GM12873 (cell line): ENCODE data around the gene KAZALD1.

Experiments
- TF ChIP-seq, protein P1 (sequence below): IDR thresholded peaks from 2 replicates; pipeline ENCODE4 v1.5.1; 2012; ENCODE audit warnings: low read depth, mild to moderate bottlenecking, moderate library complexity, low read length, control low read depth; ENCODE audit not compliant: insufficient read depth; ENCODE audit errors: missing control alignments

The KAZALD1 gene

DNA sequence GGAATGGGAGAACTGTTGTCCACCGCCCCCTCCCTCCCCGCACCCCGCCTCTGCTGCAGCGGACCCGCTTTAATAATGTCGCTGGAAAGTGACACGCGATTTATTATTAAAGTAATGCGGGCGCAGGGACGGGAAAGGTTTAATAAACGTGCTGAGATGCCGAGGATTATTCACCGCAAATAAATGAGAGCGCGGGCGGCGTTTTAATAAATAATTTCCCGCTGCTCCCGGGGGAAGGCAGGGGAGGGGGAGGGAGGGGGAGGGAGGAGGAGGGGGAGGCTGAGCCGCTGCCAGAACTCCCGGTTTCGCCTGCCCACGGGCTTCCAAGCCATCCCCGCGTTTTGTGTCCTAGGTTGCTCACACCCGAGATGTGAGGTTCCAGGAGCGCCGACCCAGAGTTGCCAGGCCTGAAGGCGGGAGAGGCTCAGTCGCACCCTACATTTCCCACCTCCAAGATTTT is 5.1 kb downstream of the KAZALD1 start:
- TF ChIP-seq, protein P1, sequence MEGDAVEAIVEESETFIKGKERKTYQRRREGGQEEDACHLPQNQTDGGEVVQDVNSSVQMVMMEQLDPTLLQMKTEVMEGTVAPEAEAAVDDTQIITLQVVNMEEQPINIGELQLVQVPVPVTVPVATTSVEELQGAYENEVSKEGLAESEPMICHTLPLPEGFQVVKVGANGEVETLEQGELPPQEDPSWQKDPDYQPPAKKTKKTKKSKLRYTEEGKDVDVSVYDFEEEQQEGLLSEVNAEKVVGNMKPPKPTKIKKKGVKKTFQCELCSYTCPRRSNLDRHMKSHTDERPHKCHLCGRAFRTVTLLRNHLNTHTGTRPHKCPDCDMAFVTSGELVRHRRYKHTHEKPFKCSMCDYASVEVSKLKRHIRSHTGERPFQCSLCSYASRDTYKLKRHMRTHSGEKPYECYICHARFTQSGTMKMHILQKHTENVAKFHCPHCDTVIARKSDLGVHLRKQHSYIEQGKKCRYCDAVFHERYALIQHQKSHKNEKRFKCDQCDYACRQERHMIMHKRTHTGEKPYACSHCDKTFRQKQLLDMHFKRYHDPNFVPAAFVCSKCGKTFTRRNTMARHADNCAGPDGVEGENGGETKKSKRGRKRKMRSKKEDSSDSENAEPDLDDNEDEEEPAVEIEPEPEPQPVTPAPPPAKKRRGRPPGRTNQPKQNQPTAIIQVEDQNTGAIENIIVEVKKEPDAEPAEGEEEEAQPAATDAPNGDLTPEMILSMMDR = no peak

DNA sequence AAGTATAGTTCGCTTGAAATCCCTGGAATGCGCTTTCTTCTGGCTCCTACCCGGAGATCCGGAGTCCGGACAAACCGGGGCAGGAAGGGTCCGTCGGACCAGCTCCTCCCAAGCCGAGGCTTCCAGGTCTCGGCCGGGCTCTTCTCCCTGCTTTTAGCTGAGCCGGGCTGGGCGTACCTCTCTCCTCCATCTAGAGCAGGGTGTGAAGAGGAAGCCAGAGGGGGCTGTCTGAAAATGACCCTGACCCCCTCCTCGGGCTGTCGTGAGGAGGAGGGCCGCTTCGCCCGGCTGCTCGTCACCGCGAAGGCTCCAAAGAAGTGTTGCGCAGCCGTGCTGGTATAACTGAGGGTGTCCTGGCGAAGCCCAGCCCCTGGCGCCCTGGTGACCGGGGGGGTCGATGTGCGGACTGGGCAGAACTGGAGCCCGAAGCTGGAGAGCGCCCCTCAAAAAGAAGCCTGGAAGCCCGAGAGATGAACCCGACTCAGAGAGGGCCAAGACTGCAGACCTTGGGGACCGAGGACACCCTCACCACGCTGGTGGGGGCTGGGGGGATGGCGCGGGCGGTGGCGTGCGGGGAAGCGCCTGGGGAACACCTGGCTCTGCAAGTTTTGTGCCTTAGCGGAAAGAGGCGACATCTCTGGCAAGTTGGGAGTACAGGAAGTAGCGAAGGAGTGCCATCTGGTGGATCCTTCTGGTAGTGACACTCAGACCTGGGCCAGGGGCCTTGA is 5.7 kb downstream of the KAZALD1 start:
- TF ChIP-seq, protein P1 = peak; percentile 83

DNA sequence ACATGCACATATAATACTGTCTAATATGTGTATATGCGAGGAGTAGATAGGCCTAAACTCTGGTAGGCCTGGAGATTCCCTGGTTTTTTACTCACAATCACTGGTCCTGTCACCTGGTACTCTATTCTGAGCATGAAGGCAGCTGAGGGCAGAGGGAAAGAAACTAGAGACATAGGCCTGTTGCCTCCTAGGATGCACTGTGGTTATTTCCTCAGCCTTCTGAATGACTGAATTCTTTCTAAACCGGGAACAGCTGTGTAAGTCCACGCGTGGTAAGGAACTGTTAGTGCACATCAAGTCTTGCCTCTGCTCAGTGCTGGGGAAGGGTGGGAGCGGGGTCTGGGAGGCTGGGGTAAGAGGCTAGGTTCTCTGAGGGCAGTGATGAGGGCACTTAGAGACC is 7.7 kb downstream of the KAZALD1 start:
- TF ChIP-seq, protein P1 = no peak

DNA sequence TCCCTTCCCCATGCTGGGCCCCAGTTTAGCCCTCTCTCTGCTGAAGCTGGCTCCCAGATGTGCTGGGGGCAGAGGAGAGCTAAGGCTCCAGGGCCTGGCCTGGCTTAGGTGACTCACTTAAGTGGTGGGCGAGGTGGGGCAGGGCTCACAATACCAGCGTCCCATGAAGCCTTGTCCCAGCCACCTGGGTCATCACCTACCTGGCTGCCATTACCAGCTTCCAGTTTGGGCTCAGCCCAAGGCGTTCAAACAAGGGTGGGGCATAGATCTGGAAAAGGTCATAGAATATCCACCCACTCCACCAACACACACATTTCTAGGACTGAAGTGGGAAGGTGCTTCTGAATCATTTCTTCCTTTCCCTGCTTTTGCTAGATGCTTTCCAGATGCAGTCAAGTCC is 8.3 kb downstream of the KAZALD1 start:
- TF ChIP-seq, protein P1 = no peak

DNA sequence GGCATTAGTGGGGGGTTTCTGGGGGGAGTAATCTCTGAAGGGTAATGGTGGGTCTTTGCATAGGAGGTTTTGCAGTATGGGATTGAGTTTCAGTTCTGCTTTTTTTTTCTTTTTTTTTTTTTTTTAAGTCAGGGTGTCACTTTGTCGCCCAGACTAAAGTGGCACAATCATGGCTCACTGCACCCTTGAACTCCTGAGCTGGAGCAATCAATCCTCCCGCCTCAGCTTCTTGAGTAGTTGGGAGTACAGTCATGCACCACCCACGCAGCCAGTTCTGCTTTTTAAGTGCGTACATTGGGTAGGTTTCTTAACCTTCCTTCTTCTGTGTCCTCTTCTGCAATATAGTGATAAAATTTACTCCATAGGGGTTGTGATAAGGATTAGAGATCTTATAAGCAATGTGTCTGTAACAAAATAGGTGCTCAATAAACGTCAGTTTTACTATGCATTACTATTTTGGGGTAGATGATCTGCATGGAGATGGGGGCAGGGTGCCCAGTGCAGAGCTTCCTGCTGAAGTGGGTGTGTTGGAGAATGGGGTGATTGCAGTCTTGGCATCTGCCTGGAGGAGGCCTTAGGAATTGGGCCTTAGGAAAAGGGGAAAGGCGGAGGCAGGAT is 9.6 kb downstream of the KAZALD1 start:
- TF ChIP-seq, protein P1 = no peak

DNA sequence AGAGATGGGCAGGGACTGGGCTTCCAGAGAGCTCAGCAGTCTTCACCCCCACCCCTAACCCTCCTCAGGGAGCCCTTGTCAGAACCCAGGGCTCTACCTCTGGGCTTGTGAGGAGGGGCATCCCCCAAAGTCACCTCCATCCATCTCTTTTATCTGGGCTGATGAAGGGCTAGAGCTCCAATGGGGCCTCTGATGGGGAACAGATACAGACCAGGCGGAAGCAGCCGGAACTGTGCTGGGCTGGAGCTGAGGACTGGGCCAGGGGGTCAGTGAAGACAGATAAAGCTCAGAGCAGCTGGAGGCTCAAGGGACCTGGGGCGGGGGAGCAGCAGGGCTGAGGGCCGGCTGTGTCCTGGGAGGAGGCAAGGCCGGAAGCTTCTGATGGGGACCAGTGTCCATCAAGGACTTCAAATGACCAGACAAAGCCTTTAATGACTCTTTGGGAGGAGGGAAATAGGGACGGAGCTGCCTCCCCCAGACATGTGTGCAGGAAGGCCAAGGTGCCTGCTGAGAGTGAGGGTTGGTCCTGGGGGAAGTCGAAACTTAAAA is 10.2 kb downstream of the KAZALD1 start:
- TF ChIP-seq, protein P1 = no peak

DNA sequence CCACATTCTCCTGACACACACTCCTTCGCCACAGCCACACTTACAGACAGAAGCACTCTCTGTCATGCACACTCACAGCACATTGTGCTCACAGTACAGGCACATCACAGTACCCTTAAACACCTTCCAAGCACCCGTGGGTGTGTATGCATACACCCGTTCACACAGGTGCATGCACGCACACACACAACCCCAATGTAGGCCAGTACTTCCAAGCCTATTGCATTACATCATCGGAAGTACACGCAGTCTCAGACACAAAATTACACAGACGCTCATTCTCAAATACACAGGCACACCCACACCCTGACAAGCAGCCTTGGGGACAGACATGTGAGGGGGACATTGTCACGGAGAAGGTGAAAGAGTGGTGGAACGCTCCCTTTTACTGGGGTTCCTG is 11.1 kb downstream of the KAZALD1 start:
- TF ChIP-seq, protein P1 = no peak
